OCI-LY7 (cell line): Measurements from ENCODE around the gene NXF1.

Source experiments
- EZH2phosphoT487 ChIP-seq: fragments of 200-600 bp; sonication (generic); IDR thresholded peaks from 2 replicates; pipeline ENCODE4 v1.6.1; 2018; ENCODE audit warnings: low read depth, borderline replicate concordance, mild to moderate bottlenecking, mixed run types, antibody characterized with exemption, low read length, moderate library complexity, mixed read lengths
- TF ChIP-seq, protein P1 (sequence below): fragments of 200-600 bp; sonication (generic); conservative IDR thresholded peaks from 2 replicates; pipeline ENCODE4 v1.5.1; 2014; ENCODE audit warnings: mild to moderate bottlenecking, antibody characterized with exemption, low read length, moderate library complexity, mixed read lengths

DNA sequence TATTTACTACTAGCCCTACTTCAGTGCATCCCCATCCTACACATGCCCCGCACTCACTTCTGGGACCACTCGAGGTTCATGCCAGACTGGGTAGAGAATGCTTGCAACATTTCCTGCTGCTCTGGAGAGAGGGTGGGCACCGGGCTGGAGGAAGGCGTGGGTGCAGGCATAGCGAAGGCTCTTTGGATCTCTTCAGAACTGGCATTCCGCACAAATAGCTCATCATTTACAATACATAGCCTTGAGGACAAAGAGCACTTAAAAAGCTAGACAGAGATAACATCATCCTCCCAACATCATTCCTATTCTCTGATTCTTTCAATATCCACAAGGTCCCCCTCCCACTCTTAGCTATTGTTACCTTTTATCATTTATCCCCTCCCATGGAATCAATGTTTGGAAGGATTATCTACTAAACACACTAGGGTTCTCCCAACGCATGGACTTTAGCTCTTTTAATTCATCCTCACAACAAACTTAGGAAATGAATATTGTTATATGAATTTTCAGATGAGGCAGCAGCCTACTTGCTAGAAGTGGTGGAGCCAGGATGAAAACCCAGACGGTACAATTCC is 11.0 kb downstream of the NXF1 start:
- TF ChIP-seq, protein P1, sequence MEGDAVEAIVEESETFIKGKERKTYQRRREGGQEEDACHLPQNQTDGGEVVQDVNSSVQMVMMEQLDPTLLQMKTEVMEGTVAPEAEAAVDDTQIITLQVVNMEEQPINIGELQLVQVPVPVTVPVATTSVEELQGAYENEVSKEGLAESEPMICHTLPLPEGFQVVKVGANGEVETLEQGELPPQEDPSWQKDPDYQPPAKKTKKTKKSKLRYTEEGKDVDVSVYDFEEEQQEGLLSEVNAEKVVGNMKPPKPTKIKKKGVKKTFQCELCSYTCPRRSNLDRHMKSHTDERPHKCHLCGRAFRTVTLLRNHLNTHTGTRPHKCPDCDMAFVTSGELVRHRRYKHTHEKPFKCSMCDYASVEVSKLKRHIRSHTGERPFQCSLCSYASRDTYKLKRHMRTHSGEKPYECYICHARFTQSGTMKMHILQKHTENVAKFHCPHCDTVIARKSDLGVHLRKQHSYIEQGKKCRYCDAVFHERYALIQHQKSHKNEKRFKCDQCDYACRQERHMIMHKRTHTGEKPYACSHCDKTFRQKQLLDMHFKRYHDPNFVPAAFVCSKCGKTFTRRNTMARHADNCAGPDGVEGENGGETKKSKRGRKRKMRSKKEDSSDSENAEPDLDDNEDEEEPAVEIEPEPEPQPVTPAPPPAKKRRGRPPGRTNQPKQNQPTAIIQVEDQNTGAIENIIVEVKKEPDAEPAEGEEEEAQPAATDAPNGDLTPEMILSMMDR: no peak
- TF ChIP-seq EZH2phosphoT487: no peak
